T-helper 1 cell treated with Interleukin-12 subunit alpha and Interleukin-12 subunit beta and Interleukin-4 antibody, amounts not matched to agents 30 ng/mL and 1 ng/mL, for 36 hours (primary cell): Measurements from ENCODE around the gene IL13. TPM values are rescaled to one million over a fixed set of nuclear protein-coding genes. Genes with fewer than 3 reads are reported as not detected.
"Not testable (repeated sequence)": the region's sequence is repeated elsewhere in the genome, so short reads cannot be mapped to it uniquely, and the experiment has no call there.

Source experiments
- intact Hi-C: fragments of 100-400 bp; cut with micrococcal nuclease; formaldehyde crosslinking; loops from one replicate; pipeline ENCODE4 v1.15.1; 2024
- total RNA-seq: library from RNA; stranded (reverse); gene quantifications from 2 replicates; pipeline ENCODE4 v1.2.3, GENCODE V29; 2022

The IL13 gene
- 130 and 131 TPM in 2 replicates for total RNA-seq

DNA sequence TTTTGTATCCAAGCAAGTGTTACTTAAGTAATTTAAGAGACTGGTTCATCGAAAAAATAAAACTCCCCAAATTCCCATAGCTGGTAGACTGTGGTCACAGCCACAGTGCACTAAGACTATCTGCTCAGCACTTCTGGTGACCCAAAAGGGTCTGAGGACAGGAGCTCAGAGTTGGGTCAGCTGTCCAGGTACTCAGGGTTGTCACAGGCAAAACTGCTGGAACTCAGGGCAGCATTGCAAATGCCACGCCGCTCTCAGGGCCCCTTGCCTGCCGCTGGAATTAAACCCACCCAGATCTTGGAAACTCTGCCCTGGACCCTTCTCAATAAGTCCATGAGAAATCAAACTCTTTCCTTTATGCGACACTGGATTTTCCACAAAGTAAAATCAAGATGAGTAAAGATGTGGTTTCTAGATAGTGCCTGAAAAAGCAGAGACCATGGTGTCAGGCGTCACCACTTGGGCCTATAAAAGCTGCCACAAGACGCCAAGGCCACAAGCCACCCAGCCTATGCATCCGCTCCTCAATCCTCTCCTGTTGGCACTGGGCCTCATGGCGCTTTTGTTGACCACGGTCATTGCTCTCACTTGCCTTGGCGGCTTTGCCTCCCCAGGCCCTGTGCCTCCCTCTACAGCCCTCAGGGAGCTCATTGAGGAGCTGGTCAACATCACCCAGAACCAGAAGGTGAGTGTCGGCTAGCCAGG lies at the start of gene IL13:
Gene IL13, plus strand, starts transcription at position 498 of the 705 bp plus-strand sequence. Its CDS starts 14 bp downstream, at position 512.
- intact Hi-C loops = no loop called here

DNA sequence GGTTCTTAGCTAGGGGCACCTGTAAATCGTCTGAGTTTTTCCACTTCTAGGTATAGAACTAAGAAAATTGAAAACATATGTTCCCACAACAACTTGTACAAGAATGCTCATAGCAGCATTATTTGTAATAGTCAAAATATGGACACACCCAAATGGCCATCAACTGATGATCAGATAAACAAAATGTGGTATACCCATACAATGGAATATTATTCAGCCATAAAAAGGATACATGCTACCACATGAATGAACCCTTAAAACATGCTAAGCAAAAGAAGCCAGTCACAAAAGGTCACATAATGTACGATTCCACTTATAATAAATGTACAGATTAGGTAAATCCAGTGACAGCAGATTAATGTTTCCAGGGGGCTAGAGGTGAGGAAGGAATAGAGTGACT lies 46.0 kb upstream of the IL13 start:
- intact Hi-C loops = no loop called here

DNA sequence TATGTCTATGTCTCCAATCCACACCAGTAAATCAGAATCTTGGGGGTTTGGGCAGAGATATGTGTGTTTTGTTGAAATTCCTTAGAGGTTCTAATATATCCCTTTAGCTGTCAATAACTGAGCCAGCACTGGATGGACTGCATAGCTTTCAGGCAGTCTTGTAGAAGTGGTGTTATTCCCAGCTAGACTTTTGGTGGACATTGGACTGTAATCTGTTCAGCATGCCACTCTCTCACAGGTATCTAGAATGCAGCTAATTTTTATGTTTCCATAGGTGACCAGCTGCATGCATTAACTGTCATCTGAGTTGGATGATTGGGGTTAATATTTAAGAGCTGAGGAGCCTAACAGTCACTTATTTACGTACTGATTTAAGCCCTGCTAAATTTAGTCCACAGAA lies 45.1 kb upstream of the IL13 start:
- intact Hi-C loops = no loop called here

DNA sequence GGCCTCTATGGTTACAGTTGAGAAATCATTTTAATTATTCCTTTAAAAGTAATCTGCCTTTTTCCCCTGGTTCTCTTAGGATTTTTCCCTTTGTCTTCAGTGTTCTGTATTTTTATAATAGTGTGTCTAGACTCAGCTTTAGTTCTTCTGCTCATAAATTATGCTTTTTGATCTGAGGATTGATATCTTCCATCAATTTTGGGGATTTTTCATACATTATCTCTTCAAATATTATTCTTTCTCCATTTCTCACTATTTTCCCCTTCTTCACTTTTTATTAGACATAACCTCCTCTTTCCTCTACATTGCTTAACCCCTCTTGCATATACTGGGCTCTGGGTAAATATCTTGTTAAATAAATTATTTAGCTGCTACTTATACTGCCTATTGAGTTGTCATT lies 36.3 kb upstream of the IL13 start:
- intact Hi-C loops = no loop called here

DNA sequence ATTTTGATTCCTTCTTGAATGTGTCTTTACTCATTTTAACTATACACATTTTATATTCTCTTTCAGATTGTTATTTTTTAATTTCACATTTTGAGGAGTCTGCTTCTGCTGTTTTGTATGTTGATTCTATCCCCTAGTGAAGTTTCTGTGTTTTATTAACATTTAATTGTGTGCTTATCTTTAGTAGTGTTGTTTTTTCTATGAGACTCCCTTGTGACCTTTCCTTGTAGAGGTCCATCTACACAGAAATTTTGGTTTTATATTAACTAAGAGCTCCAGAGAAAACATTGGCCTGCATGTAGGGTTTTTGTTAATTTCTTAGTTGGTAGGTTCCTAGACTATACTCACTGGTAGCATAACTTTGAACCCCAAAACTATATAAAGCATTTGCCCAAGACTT lies 35.4 kb upstream of the IL13 start:
- intact Hi-C loops = no loop called here

DNA sequence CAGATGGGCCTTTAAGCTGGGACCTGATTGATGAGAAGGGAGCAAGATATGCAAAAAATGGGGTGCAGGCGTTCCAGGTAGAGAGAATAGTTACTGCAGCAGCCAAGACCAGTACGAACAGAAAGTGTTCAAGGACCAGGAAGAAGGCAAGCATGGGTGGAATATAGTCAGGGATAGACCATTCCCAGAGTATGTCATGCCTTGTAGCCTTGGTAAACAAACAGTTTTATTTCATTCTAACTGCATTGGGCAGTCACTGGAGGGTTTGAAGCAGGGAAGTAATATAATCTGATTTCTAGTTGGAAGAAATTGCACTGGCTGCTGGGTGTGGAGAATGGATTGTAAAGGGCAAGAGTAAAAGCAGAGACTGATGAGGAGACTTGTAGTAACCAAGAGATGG lies 30.5 kb upstream of the IL13 start:
- intact Hi-C loops = no loop called here

DNA sequence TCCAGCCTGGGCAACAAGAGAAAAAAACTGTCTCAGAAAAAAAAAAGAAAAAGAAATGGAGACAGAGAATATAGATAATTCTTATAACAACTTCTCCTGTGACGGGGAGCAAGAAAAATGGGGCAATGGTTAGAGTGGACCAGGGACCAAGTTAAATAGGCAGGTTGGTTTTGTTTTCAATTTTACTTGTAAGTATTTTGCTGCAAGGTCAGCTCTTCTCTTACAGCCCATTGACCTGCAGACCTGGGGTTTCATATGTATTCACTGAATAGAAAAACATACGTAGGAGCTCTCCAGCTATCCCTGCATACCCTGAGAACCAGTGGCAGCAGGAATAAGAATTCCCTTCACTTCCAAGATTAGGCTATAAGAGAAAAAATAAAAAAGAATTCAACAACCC lies 29.2 kb upstream of the IL13 start:
- intact Hi-C loops = loop anchor here (2.0 kb wide), 1 partner anchor 60 kb away; no protein-coding TSS in a partner anchor

DNA sequence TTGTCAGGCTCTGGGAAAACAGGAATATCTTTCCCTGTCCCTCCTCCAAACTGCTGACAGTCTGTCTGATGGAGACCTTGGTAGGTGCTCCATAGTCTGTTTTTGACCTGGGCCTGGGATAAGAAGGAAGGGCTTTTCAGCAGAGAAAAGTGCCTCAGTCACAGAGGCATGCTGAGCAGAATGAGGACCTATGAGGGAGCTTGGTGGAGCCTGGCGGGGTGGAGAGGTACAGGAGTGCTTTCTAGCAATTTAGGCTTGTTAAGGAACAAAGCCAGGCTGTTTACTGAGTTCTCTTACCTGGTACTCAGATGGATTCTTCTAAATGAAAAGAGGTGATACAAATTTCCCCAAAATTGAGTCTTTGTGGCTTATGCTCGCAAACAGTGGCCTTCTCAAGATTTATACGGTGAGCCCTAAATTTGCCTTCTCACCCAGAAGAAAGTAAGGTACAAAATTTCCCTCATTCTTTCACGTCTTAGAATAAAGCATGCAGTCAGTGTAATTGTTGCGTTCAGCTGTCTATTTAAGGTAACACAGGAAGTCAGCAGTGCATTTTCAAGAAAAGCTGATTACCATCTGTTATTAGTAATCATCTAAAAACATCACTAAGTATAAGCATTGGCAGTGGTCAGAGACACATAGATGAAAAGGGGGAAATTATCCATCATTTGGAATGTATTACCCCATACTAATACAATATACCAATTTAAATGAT lies 28.6 kb upstream of the IL13 start:
- intact Hi-C loops = loop anchor here (2.0 kb wide), 1 partner anchor 59 kb away; no protein-coding TSS in a partner anchor

DNA sequence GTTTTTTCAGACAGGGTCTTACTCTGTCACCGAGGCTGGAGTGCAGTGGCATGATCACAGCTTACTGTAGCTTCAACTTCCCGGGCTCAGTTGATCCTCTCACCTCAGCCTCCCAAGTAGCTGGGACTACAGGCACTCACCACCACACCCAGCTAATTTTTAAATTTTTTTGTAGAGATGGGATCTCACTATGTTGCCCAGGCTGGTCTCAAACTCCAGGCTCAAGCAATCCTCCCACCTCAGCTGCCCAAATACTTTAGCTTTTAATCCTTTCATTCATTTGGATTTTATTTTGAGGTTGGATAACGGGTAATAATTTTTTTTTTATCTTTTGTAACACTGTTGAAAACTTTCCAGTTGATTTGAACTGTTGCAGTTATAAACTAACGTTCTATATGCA lies 24.4 kb upstream of the IL13 start:
- intact Hi-C loops = not testable (repeated sequence)

DNA sequence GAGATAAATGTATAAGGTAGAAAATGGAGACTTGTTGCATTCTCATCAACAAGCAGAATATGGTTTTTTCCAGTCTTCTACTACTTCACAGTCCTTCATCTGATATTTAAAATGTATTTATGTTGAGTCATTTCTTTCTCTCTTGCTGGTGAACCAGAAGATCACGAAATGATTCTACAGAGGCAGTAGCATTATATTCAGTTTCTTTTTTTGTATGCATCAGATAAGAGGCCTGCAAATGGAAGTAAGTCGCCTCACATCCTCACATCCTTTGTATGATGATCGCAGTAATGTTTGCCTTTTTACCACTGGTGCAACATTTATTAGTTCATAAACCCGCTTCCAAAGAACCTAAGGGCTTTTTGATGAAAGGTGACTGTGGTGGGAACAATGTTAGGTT lies 22.1 kb upstream of the IL13 start:
- intact Hi-C loops = loop anchor here (1.0 to 5.0 kb wide), 11 partner anchors 20 to 1264 kb away; partner anchors contain the start of genes AFF4, KIF3A and RAPGEF6

DNA sequence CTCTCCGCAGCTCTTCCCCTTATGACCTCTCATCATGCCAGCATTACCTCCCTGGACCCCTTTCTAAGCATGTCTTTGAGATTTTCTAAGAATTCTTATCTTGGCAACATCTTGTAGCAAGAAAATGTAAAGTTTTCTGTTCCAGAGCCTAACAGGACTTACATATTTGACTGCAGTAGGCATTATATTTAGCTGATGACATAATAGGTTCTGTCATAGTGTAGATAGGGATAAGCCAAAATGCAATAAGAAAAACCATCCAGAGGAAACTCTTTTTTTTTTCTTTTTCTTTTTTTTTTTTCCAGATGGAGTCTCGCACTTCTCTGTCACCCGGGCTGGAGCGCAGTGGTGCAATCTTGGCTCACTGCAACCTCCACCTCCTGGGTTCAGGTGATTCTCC lies 20.7 kb upstream of the IL13 start:
- intact Hi-C loops = loop anchor here (2.0 to 5.0 kb wide), 5 partner anchors 110 to 1265 kb away; partner anchors contain the start of genes AFF4 and RAPGEF6

DNA sequence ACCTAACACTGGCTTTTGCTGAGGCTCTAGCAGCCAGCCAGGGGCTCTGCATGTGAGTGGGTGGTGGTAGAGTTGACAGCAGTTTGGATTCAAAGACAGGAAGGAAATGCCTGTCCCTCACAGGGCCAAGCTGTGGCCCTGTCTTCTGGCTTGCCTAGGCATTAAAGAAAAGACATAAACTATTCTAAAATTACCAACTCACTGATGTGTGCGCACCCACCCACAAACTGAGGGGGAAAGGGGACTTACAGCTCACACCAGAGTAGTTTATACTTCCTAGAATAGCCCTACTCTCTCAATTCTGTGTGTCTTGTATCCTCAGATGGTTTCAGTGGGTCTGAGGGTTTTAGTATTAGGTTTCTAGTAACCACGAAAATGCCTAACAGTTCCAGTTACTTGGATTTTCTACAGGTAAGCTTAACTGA lies 18.3 kb upstream of the IL13 start:
- intact Hi-C loops = loop anchor here (2.0 to 5.0 kb wide), 7 partner anchors 23 to 1267 kb away; partner anchors contain the start of genes GDF9, RAPGEF6 and UQCRQ

DNA sequence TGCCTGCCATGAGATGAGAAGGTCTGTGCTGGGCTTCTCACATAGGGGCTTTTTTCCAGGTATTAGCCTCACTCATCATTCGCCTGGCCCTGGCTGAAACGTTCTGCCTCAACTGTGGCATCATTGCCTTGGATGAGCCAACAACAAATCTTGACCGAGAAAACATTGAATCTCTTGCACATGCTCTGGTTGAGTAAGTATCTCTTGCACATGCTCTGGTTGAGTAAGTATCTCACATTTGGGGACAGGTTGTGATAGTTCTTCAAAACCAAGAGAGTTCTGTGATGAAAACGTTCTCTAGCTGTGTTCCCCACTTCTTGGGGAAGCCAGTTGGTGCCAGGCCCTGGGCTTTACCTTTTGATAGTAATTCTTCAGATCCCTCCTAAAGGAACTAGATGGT lies 17.4 kb upstream of the IL13 start:
- intact Hi-C loops = loop anchor here (1.0 to 2.0 kb wide), 4 partner anchors 14 to 226 kb away; partner anchors contain the start of genes GDF9 and UQCRQ

DNA sequence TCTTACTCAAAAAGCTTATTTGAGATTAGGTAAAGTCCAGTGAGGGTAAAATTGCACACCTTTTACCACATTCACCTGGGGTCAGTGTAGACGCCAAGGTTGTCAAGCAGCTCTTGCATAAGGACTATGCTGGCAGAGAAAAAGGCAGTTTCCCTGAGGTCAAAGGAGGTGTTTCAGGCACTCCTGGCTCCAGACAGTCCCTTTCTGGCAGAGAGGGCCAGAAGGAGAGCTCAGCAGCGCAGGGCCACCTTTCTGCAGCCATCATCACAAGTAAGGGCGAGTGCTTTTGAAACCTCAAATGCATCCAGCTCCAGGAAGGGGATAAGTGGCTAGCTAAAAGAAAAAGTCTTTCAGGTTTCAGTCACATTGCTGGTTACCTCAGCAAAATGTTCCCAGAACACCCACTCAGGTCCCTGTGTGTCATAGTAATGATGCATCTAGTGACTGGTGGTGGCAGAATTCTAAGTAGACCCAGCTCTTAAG lies 16.7 kb upstream of the IL13 start:
- intact Hi-C loops = loop anchor here (1.0 to 2.0 kb wide), 4 partner anchors 13 to 226 kb away; partner anchors contain the start of genes GDF9 and UQCRQ

DNA sequence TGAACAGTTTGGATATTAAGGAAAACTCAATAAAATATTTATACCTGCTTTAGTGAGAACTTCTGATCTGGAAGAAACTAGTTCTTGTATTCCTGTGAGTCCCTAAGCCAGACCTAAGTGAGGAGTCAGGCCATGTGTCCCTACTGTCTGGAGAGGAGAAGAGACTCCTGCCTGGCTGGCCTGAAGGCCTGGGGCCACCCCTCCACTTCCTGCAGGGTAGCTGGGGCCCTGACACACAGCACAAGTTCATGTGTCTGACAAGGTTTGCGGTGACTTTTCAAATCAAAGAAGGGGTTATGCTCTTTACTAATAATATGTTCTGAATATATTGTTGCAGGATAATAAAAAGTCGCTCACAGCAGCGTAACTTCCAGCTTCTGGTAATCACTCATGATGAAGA lies 16.1 kb upstream of the IL13 start:
- intact Hi-C loops = loop anchor here (1.0 to 2.0 kb wide), 4 partner anchors 12 to 225 kb away; partner anchors contain the start of genes GDF9 and UQCRQ

DNA sequence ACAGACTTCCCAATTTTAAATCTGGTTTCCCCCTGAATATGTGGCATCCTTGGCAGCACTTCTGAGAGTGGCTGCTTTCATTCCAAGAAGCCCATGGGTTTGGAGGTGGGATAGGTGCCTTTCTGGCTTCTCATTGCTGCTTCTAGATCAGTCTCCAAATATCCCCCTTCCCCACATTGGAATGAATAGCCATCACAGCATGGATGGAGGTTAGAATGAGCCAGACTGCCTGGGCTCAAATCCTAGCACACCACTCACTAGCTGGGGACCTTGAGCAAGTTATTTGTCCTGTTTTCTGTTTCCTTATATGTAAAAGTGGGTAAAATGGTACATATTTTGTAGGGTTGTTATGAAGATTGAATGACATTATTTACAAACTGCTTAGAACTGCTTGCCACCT lies 13.8 kb upstream of the IL13 start:
- intact Hi-C loops = no loop called here

DNA sequence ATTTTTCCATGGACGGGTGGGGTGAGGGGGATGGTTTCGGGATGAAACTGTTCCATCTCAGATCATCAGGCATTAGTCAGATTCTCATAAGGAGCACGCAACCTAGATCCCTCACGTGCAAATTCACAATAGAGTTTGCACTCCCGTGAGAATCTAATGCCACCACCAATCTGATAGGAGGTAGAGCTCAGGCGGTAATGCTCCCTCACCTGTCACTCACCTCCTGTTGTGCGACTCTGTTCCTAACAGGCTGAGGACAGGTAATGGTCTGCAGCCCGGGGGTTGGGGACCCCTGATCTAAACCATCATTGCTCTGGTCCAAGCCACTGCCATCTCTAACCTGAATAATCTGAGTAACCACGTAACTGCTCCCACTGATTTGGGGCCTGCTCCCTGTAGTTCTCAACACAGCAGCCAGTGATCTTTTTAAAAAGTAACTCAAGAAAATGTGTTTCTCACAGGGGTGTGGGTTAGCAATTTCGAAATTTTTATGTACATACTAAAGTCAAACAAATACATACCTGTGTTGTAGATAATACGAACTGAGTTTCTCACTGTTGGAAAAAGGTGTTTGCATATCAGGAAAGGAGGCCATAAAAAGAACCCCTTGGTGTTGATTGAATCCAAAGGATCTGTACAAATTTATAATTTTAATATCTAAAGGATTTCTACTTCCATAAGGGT lies 11.2 kb upstream of the IL13 start:
- intact Hi-C loops = no loop called here

DNA sequence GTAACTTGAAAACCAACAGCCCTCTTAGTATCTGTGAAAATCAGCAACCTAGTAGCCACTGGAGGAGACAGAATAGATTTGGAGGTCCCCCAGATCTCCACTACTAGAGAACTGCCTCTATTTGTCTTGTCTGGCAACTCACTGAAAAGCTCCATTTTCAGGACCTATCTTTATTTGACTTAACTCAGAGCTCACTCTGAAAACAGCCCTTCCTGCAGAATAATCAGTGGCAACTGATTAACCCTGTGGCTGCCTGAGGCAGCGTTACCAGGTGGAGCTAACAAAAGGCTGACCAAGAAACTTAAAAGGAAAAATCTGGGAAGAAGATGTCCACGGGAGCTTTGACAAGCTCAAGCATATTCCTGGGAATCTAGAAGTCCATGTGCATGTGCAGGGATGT lies 10.5 kb upstream of the IL13 start:
- intact Hi-C loops = no loop called here

DNA sequence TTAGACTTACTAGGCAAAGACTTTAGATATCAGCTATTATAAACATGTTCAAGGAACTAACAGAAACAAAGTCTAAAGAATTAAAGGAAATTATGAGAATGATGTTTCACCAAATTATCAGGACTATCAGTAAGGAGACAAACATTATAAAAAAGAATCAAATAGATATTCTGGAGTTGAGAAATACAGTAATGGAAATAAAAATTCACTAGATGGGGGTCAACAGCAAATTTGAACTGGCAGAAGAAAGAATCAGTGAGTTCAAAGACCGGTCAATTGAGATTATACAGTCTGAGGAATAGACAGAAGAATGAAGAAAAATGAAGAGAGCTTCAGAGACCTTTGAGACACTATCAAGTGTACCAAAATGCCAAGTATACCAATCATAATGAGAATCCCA lies 9.6 kb upstream of the IL13 start:
- intact Hi-C loops = no loop called here

DNA sequence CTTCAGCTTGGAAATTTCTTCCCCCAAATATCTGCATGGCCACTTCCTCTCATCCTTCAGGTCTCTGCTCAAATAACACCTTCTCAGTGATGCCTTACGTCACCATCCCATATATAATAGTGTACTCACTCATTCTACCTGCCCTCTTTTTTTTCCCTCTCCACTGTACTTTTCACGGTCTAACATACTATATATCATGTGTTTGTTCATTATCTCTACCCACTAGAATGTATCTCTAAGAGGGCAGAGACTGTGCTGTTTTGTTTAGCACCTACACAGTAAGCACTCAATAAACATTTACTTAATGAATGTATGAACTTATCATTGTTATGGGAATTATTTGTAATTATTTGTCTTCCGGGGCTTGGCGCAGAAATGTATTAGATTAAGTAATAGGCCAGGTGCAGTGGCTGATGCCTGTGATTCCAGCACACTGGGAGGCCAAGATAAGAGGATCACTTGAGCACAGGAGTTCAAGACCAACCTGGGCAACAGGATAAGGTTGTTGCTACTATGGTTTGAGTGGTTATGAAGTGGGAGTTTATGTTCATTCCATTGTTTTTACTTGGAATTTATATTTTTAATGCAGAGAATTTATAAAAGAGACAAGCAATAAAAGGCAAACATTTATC lies 6.0 kb upstream of the IL13 start:
- intact Hi-C loops = no loop called here

DNA sequence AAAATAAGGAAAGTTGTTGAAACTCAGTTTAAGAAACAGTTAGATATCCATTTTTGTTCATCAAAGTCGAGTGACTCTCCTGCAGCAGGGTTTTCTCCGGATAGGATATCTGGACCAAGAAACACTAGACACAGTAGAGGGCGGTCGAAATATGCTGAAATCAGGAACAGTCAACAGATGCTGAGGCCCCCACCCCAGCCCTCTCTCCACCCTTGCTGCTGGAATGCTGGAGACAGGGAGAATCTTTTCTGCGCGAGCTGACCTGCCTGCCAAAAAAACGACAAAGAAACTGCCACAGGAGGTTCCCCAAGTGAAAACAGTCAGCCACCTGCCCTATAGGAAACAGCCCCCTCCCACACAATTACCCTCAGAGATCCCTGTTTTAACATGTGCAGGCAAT lies 4.3 kb upstream of the IL13 start:
- intact Hi-C loops = loop anchor here (1.0 kb wide), 1 partner anchor 12 kb away; no protein-coding TSS in a partner anchor
